Measurements from ENCODE around the gene BTBD2.

BTBD2 gene

DNA sequence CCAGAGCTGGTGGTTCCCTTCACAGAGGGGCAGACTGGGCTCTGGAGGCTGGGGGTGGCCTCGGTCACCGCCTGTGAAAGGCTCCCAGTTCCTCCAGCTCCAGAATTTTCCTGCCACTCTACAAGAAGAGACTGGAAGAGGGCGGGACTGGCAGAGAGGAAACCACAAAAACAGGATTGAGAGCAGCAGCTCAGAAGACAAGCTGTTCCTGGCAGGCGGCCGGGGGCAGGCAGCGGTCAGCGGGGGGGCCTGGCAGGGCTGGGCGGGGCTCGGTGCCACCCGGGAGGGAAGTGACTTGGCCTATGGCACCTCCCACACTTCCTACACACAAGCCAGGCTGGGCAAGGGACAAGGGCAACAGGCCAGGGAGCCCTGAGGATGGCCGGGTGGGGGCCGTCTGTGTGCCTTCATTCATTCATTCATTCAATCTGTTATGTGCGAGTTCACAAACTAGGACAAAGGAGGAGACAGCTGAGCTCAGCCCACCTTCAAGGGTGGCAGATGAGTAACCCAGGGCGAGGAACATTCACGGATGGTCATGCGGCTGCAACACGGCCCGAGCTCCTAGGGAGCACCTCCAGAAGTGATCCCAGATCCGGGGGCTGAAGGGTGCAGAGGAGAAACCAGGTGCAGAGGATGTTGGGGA is 16.9 kb upstream of the BTBD2 start:
- TF ChIP-seq, protein P1, sequence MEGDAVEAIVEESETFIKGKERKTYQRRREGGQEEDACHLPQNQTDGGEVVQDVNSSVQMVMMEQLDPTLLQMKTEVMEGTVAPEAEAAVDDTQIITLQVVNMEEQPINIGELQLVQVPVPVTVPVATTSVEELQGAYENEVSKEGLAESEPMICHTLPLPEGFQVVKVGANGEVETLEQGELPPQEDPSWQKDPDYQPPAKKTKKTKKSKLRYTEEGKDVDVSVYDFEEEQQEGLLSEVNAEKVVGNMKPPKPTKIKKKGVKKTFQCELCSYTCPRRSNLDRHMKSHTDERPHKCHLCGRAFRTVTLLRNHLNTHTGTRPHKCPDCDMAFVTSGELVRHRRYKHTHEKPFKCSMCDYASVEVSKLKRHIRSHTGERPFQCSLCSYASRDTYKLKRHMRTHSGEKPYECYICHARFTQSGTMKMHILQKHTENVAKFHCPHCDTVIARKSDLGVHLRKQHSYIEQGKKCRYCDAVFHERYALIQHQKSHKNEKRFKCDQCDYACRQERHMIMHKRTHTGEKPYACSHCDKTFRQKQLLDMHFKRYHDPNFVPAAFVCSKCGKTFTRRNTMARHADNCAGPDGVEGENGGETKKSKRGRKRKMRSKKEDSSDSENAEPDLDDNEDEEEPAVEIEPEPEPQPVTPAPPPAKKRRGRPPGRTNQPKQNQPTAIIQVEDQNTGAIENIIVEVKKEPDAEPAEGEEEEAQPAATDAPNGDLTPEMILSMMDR (IDR thresholded peaks at IDR 0.05) = no peak
- no peak for TF ChIP-seq ZFX (IDR thresholded peaks at IDR 0.05; ENCODE audit: borderline replicate concordance)
- H3K27ac ChIP-seq = peak overlapping the region; percentile 78

DNA sequence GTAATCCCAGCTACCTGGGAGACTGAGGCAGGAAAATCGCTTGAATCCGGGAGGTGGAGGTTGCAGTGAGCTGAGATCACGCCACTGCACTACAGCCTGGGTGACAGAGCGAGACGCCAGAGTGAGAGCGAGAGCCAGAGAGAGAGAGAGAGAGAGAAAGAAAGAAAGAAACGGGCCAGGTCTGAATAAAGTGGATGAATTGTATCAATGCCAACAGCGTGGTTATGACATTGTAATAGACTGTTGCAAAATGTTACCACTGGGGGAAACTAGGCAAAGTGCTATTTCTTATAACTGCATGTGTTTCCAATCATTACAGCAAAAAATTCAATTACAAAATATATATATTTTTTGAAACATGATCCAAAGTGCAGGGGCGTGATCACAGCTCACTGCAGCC is 11.8 kb upstream of the BTBD2 start:
- no peak overlapping the region for H3K27ac ChIP-seq
- TF ChIP-seq, protein P1 (IDR thresholded peaks at IDR 0.05) = no peak
- no peak for TF ChIP-seq ZFX (IDR thresholded peaks at IDR 0.05; ENCODE audit: borderline replicate concordance)

DNA sequence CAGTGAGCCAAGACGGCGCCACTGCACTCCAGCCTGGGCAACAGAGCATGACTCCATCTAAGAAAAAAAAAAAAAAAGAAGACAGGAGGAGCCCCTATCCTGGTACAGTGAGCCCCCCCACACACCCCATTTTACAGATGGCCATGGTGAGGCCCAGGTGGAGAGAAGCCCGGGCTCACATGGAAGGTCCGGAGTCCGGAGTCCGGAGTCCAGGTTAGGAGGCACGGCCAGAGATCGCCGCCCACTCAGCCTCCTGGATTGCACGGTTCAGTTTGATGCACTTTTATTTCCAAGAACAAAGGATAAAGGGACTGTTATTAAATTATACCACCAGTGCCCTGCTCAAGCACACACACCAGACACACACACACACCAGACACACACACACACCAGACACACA is 11.3 kb upstream of the BTBD2 start:
- H3K27ac ChIP-seq = no peak overlapping the region
- TF ChIP-seq, protein P1 (IDR thresholded peaks at IDR 0.05) = no peak
- TF ChIP-seq ZFX (IDR thresholded peaks at IDR 0.05; ENCODE audit: borderline replicate concordance) = no peak

DNA sequence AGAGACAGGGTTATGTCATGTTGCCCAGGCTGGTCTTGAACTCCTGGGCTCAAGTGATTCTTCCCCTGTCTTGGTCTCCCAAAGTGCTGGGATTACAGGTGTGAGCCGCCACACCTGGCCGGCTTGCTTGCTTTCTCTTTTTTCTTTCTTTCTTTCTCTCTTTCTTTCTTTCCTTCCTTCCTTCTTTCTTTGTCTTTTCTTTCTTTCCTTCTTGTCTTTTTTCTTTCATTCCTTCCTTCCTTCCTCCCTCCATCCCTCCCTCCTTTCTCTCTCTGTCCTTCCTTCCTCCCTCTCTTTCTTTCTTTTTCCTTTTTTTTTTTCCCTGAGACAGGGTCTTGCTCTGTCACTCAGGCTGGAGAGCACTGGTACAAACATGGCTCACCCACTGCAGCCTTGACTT is 6.8 kb upstream of the BTBD2 start:
- TF ChIP-seq, protein P1 (IDR thresholded peaks at IDR 0.05) = no peak
- TF ChIP-seq ZFX (IDR thresholded peaks at IDR 0.05; ENCODE audit: borderline replicate concordance) = no peak
- H3K27ac ChIP-seq = no peak overlapping the region

DNA sequence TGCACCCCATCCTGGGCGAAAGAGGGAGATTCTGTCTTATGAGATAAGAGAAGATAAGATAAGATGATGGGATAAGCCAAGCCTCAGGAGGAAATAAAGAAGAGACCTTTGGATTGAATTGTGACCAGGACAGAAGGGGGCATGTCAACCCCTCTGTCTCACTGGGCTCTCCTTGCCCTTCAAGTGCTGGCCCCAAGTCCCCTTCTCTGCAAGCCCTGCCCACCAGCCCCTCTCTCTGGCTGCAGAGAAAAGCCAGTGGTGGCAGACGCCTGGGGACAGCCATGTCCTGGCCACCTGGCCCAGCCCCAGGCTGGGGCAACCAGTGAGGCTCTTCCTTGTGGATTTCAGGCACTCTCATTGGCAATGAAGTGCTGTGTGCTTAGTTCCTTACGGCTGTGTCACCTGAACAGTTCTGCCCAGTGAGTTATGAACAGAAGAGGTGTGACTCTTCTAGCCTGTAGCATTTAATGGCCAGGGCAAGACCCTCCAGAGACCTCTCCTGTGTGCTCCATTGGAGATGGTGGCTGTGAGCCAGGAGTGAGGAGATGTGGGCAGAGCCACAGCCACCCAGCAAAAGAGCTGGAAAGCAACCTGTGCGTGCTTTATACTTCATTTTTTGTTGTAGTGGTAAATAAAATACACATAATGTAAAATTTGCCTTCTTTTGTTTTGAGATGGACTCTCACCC is 6.1 kb upstream of the BTBD2 start:
- H3K27ac ChIP-seq = no peak overlapping the region
- TF ChIP-seq ZFX (IDR thresholded peaks at IDR 0.05; ENCODE audit: borderline replicate concordance) = no peak
- TF ChIP-seq, protein P1 (IDR thresholded peaks at IDR 0.05) = no peak

DNA sequence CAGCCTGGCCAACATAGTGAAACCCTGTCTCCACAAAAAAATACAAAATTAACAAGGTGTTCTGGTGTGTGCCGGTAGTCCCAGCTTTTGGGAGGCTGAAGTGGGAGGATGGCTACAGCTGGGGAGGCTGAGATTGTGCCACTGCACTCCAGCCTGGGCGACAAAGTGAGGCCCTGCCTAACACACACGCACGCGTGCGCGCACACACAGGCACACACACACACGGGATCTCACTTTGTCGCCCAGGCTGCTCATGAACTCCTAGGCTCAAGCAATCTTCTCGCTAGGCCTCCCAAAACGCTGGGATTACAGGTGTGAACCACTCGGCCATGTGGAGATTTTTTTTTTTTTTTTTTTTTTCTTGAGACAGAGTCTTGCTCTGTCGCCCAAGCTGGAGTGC is 3.2 kb upstream of the BTBD2 start:
- no peak overlapping the region for H3K27ac ChIP-seq
- TF ChIP-seq, protein P1 (IDR thresholded peaks at IDR 0.05) = no peak
- TF ChIP-seq ZFX (IDR thresholded peaks at IDR 0.05; ENCODE audit: borderline replicate concordance) = no peak

Measured in 22Rv1 (cell line).